Peyer's patch (tissue), 4 donors: ENCODE data around the gene FUCA2.
A peak's percentile ranks its signal among the peaks of the same experiment; 100 is the strongest.

Experiments used
- CTCF ChIP-seq, 6 experiments: fragments of 450-650 bp in 4 of 6; fragments of 200-600 bp in 2 of 6; sonication (generic) in 1 of 6; IDR thresholded peaks; one replicate each; pipeline ENCODE4 v1.5.1; 2017 to 2019; ENCODE audit warnings: antibody characterized with exemption in 6 of 6, mild to moderate bottlenecking in 3 of 6, moderate library complexity in 1 of 6
- POLR2A ChIP-seq, 2 donors: fragments of 450-650 bp; IDR thresholded peaks; one replicate each; pipeline ENCODE4 v1.5.1; 2017; ENCODE audit warnings: antibody characterized with exemption in 2 of 2, mild to moderate bottlenecking in 2 of 2, moderate library complexity in 2 of 2

- TF ChIP-seq CTCF (IDR thresholded peaks at IDR 0.05) (peak in 1 of 6 experiments; percentile 13), POLR2A (IDR thresholded peaks at IDR 0.05) (peak; percentile 61 to 73)
These were observed 60.8 kb downstream of the FUCA2 start, which contains the start of the genes ADAT2 and PEX3 for GRCh38 chr6:143450453-143451371.
